Measurements from ENCODE around the gene BMPR2.

DNA sequence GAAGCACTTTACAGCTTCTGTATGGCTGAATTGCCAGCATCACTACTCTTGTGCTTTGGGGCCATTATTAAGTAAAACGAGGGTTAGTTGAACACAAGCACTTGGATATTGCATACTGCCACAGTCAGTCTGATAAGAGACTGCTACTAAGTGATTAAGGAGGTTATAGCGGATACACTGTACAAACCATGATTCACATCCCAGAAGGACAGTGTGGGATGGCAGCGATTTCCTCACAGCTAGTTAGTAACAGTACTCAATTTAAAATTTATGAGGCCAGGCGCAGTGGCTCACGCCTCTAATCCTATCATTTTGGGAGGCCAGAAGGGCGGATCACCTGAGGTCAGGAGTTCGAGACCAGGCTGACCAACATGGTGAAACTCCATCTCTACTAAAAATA lies 2.6 kb upstream of the BMPR2 start:
- TF ChIP-seq JUND (IDR thresholded peaks at IDR 0.05) = no peak
- TF ChIP-seq POLR2AphosphoS5 (IDR thresholded peaks at IDR 0.05; ENCODE audit: low read depth, low read length) = no peak
- TF ChIP-seq CTCF (IDR thresholded peaks at IDR 0.05) = no peak
- TF ChIP-seq REST (IDR thresholded peaks at IDR 0.05; ENCODE audit: low read depth, low read length) = no peak
- TF ChIP-seq EP300 (IDR thresholded peaks at IDR 0.05; ENCODE audit: borderline replicate concordance in 1 of 2, low read depth in 1 of 2, low read length in 1 of 2) = no peak
- TF ChIP-seq CHD2 (IDR thresholded peaks at IDR 0.05; ENCODE audit: low read length, partially characterized antibody) = no peak
- no peak for TF ChIP-seq TEAD4 (IDR thresholded peaks at IDR 0.05; ENCODE audit: borderline replicate concordance, insufficient read depth)
- no peak for TF ChIP-seq FOXM1 (IDR thresholded peaks at IDR 0.05; ENCODE audit: low read depth)
- no peak for TF ChIP-seq EZH2phosphoT487 (IDR thresholded peaks at IDR 0.05; ENCODE audit: borderline replicate concordance, low read depth)
- TF ChIP-seq SIN3A (IDR thresholded peaks at IDR 0.05; ENCODE audit: borderline replicate concordance, low read depth, low read length) = no peak
- no peak for TF ChIP-seq SMC3 (IDR thresholded peaks at IDR 0.05; ENCODE audit: low read depth, low read length)
- TF ChIP-seq GABPA (IDR thresholded peaks at IDR 0.05; ENCODE audit: low read depth) = no peak
- TF ChIP-seq ELF1 (IDR thresholded peaks at IDR 0.05) = no peak
